Measurements from ENCODE around the gene EVA1A.

GRCh38 chr2:75561566-75562512 is 1.1 kb upstream of the EVA1A start:
- TF ChIP-seq SNAI2 (CRISPR knock-in tag; IDR thresholded peaks at IDR 0.05) (0 out of 2 replicates have a peak, but pooled peaks have one; percentile 42), ESRRG (CRISPR knock-in tag; IDR thresholded peaks at IDR 0.05) (no peak), ARNTL (CRISPR knock-in tag; IDR thresholded peaks at IDR 0.05; ENCODE audit: borderline replicate concordance, low read depth) (no peak), PPARA (CRISPR knock-in tag; IDR thresholded peaks at IDR 0.05; ENCODE audit: borderline replicate concordance) (no peak), GLIS3 (CRISPR knock-in tag; IDR thresholded peaks at IDR 0.05) (no peak)

Measured in SK-N-SH treated with all-trans-retinoic acid at 6 μM for 48 hours (cell line).